NCI-H1105 treated with DMSO at 0.1 percent for 48 hours (cell line): ENCODE data around the gene DNAH7.
"Not testable (repeated sequence)": the region's sequence is repeated elsewhere in the genome, so short reads cannot be mapped to it uniquely, and the experiment has no call there.

Experiments
- DNase-seq: peaks from one replicate; lab custom pipeline; 2025; lab: John Stamatoyannopoulos, UW

The DNAH7 gene

DNA sequence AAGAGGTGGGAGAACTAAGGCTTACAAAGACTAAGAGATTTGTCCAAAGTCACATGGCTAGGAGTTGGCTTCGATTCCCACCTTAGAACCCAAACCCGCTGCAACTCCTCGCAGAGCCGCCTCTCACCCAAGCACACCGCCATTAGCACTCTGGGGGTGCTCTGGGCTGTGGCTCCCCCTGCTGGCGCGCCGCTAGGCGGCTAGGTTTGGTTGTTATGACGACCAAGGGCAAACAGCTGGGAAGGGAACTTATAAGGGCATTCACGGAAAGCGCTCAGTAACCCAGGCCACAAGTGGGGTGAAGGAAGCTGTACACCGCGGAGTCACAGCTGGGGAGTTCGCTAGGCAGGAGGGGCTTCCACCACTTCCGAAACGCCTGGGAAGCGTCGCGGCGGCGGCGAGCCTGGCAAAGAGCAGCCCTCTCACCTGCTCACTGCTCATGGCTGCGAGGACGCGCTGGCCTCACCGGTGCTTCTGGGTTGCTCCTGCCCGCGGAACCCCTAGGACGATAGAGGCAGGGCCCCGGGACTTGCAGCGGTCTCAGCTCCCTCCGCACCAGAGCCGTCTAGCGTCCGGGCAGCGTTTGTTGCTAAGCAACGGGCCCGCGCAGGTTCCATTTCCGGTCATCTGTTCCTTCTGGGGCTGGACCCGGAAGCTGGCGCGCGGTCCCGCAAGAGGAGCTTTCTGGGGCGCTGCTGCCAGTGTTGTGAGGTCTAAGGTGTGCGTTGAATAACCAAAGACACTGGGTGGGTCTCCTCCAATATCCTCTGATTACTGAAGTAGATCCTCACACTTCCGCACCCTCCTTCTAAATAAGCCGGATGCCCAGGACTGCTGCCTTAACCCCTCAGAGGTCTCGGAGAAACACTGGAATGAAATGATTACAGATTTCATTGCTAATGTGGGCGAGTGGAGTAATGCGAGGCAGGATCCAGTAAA, at the start of gene DNAH7:
Gene DNAH7 (minus strand): TSS at position 567 of the 939 bp plus-strand sequence. CDS start 126 bp downstream, at position 441.
- peak; percentile 65 for DNase-seq

- DNase-seq: peak; percentile 28
Measured at GRCh38 chr2:196117214-196117705, 48.6 kb upstream of the DNAH7 start.

- no peak for DNase-seq
Measured at GRCh38 chr2:196113061-196113974, 44.7 kb upstream of the DNAH7 start.

- no peak for DNase-seq
Measured at GRCh38 chr2:196112418-196113034, 43.9 kb upstream of the DNAH7 start.

GRCh38 chr2:196108604-196109003, 40.0 kb upstream of the DNAH7 start:
- DNase-seq: no peak

GRCh38 chr2:196105951-196106350, 37.3 kb upstream of the DNAH7 start:
- no peak for DNase-seq

GRCh38 chr2:196104066-196104465, 35.4 kb upstream of the DNAH7 start:
- no peak for DNase-seq

DNA sequence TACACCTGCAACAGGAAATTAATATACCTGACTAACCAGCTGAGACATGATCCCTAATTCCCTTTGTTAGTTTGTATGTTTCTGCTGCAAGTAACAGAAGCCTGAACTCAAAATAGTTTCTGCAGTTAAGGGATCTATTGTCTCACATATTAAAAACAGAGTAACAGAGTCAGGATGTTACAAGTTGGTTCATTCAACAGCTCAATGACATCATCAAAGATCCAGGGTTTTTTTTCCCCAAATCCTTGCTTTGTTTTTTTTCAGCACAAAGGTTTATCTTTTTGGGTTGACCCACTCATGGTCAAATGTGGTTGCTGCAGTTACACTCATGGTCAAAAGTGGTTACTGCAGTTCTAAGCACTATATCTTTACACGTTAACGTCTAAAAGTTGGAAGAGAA, 35.0 kb upstream of the DNAH7 start:
- no peak for DNase-seq

DNA sequence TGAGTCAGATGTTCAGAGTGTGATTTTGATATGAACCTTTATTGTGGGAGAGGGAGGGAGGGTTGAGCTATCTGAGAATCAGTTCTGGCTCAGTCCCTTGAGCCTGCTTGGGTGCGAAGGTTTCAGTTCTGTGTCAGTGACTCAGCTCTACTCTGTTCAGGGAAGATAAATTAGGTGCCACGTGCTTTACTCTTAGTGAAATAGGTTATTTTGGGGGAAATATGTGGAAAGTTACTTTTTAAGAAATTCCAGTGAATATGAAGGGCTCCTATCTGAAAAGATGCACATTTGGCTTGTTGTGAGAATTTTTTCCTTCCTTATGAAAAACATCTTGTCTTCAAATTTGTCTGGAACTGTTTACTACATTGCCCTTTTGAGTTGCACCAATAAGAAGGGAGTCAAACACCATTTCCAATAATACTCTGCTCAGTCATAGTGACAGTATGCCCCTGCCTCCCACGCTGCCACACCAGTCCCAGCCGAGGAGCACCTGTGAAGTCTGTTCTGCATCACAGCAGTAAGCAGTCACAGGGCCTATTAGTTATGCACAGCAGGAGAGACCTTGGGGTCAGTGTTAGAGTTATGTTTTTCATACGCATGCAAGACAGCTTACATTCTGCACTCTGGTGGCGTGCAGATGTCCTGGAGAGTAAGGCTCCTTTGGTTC, 32.8 kb upstream of the DNAH7 start:
- DNase-seq: no peak

DNA sequence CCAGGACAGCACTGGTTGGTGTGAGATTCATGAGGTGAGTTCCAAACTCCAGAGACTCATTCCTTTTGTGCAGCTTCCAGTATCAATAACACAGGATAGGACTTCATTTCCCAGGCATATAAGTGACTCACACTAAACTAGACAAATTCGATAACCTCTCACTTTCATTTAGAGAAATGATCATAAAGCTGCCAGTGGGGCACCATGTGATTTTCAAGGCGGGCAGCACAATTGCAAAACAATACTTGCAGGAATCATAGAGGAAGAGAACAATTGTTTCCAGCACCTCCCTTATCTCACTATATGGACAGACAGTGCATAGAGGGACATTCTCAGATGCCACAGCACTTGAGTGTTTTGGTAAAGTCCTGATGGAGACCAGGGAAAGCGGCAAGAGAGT, 31.3 kb upstream of the DNAH7 start:
- DNase-seq: no peak

- no peak for DNase-seq
Measured at GRCh38 chr2:196097864-196098660, 29.4 kb upstream of the DNAH7 start.

DNA sequence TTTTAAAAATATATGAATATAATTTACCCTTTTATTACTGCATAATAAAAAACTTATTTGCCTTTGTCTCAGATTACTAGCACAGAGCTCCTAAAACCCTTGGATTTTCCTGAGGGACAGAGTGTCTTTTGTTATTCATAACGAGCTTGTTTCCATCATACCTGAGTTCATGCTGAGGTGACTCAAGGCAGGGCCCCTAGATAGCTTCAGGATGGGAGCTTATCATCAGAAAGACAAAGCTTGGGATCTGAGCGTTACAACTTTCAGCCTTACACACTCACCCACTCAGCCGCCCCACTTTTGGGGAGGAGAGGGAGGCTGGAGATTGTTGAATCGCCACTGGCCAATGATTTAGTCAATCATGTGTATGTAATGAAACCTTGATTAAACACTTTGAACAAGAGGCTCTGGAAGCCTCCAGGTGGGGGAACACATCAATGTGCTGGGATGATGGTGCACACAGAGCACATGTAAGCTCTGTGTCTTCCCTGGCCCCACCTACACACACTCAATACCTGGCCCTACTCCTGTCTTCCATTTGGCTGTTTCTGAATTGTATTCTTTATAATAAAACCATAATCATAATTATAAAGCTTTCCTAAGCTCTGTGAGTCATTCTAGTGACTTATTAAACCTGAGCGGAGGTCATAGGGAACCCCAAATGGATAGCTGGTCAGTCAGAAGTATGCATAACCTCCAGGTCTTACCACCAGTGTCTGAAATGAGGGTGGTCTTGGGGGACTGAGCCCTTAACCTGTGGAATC, 28.5 kb upstream of the DNAH7 start:
- no peak for DNase-seq

GRCh38 chr2:196096264-196096663, 27.6 kb upstream of the DNAH7 start:
- no peak for DNase-seq

DNA sequence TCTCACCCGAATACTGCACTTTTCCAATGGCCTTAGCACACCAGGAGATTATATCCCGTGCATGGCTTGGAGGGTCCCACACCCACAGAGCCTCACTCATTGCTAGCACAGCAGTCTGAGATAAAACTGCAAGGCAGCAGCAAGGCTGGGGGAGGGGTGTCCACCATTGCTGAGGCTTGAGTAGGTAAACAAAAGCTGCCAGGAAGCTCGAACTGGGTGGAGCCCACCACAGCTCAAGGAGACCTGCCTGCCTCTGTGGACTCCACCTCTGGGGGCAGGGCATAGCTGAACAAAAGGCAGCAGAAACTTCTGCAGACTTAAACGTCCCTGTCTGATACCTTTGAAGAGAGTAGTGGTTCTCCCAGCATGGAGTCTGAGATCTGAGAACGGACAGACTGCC, 20.8 kb upstream of the DNAH7 start:
- DNase-seq: not testable (repeated sequence)

GRCh38 chr2:196088203-196088602, 19.6 kb upstream of the DNAH7 start:
- no peak for DNase-seq

DNA sequence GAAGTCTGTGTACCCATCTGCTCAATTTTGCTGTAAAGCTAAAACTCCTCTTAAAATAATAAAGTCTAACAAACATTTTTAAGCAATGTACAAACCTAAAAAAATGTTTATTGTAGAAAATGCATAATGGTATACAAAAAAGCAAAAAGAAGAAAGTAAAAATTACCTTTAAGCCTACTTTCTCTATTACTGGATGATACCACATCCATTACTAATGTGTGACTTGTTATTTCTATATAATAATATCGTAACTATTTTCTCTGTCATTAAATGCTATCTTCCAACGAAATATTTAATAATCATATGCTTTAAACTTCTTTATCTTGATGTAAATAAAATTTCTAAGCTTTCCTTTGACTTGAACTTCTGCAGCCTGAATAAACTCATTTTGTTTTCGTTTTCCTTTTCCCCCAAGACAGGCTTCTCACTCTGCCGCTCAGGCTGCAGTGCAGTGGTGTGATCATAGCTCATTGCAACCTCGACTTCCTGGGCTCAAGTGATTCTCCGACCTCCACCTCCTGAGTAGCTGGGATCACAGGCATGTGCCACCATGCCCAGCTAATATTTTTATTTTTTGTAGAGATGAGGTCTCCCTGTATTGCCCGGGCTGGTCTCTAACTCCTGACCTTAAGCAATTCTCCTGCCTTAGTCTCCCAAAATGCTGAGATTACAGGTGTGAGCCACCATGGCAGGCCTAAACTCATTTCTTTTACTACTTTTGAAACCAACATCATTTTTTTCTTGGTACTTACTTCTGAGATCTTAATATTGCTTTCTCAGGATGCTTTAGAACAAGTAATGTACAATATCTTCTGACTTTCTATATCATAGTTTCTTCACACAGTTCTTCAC, 18.1 kb upstream of the DNAH7 start:
- DNase-seq: no peak

DNA sequence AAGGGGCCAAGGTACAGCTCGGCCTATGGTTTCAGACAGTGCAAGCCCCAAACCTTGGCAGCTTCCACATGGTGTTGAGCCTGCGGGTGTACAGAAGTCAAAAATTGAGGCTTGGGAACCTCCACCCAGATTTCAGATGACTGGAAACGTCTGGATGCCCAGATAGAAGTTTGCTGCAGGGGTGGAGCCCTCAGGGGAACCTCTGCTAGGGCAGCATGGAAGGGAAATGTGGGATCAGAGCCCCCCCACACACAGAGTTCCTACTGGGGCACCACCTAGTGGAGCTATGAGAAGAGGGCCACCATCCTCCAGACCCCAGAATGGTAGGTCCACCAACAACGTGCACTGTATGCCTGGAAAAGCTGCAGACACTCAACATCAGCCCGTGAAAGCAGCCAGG, 15.0 kb upstream of the DNAH7 start:
- DNase-seq: no peak

GRCh38 chr2:196080526-196080925, 11.9 kb upstream of the DNAH7 start:
- DNase-seq: no peak

- DNase-seq: no peak
Measured at GRCh38 chr2:196079052-196079451, 10.4 kb upstream of the DNAH7 start.
